HepG2 (cell line): ENCODE data around the gene OR8B4. TPM values are rescaled to one million over a fixed set of nuclear protein-coding genes. Genes with fewer than 3 reads are reported as not detected.

Experiments used
- ATAC-seq: fragments of 200-7000 bp; cut with Tn5 transposase; 3 replicates; pipeline ENCODE4 v1.9.1; 2020; ENCODE audit warnings: mild to moderate bottlenecking, moderate library complexity
- BruUV-seq: library from RNA; stranded (reverse); fragments of 400-500 nt; replicated peaks from 2 replicates; lab custom pipeline; 2021; lab: Mats Ljungman, UMichigan
- CTCF ChIA-PET: fragments of 300-600 bp; formaldehyde crosslinking; extraction: SDS; loops from one replicate; lab custom pipeline; 2021; ENCODE audit warnings: low total read pairs, inconsistent platforms, low intra/inter-chr PET ratio; lab: Yijun Ruan, JAX
- POLR2A ChIA-PET: fragments of 350-600 bp; sonication (Branson Sonifier 250); formaldehyde crosslinking; loops from one replicate; lab custom pipeline; 2020; ENCODE audit warnings: antibody characterized with exemption, inconsistent platforms; lab: Yijun Ruan, JAX
- DNase-seq: peaks from one replicate; pipeline ENCODE4 v3.0.0-alpha.2; 2015; ENCODE audit warnings: low spot score
- FAIRE-seq: peaks from 3 replicates; lab custom pipeline; 2011; peaks lifted over from hg19 to GRCh38; lab: Jason Lieb, UNC
- H2AFZ ChIP-seq: one replicate; pipeline ENCODE4 v1.6.1; 2011; ENCODE audit warnings: low read length, inconsistent platforms
- H3K27ac ChIP-seq: fragments of 300-600 bp; 3 replicates; pipeline ENCODE4 v1.8.0; 2011; ENCODE audit warnings: mixed run types, mild to moderate bottlenecking, mixed read lengths, low read length, inconsistent platforms; ENCODE audit not compliant: insufficient read depth; ENCODE audit errors: extremely low read length
- H3K27me3 ChIP-seq, 2 experiments: fragments of 200-600 bp in 1 of 2; 2 replicates in 1 of 2; 3 replicates in 1 of 2; pipeline versions ENCODE4 v1.6.0 to v1.8.0; 2011; ENCODE audit warnings: low read length in 2 of 2, mild to moderate bottlenecking in 2 of 2, moderate library complexity in 2 of 2, inconsistent platforms in 1 of 2; ENCODE audit not compliant: insufficient read depth in 2 of 2, control insufficient read depth in 1 of 2
- H3K36me3 ChIP-seq, 2 experiments: fragments of 200-600 bp in 1 of 2; replicated peaks in 1 of 2; 2 replicates in 1 of 2; 3 replicates in 1 of 2; pipeline versions ENCODE4 v1.5.1 to v1.8.0; 2011; ENCODE audit warnings: low read length in 2 of 2, inconsistent platforms in 1 of 2; ENCODE audit not compliant: insufficient read depth in 2 of 2, control insufficient read depth in 1 of 2
- H3K4me1 ChIP-seq: 2 replicates; pipeline ENCODE4 v1.5.1; 2012; ENCODE audit warnings: low read length, inconsistent platforms; ENCODE audit not compliant: insufficient read depth
- H3K4me2 ChIP-seq: 2 replicates; pipeline ENCODE4 v1.6.0; 2011; ENCODE audit warnings: low read depth, low read length, inconsistent platforms
- H3K4me3 ChIP-seq, 3 experiments: fragments of 200-600 bp in 1 of 3; sonication (generic), shearing (Covaris generic) in 1 of 3; replicated peaks in 1 of 3; 2 replicates each; pipeline ENCODE4 v1.5.1; 2011 to 2016; ENCODE audit warnings: low read length in 3 of 3, inconsistent platforms in 2 of 3, low read depth in 2 of 3, mild to moderate bottlenecking in 2 of 3, control low read depth in 1 of 3, mixed read lengths in 1 of 3; ENCODE audit not compliant: insufficient read depth in 1 of 3
- H3K79me2 ChIP-seq: one replicate; pipeline ENCODE4 v1.6.1; 2011; ENCODE audit warnings: low read length, inconsistent platforms; ENCODE audit not compliant: insufficient read depth
- H3K9ac ChIP-seq: 2 replicates; pipeline ENCODE4 v1.6.0; 2011; ENCODE audit warnings: mild to moderate bottlenecking, low read depth, low read length, inconsistent platforms; ENCODE audit not compliant: insufficient read depth
- H3K9me3 ChIP-seq: 2 replicates; pipeline ENCODE4 v1.5.1; 2012; ENCODE audit warnings: mild to moderate bottlenecking, low read length
- H4K20me1 ChIP-seq: 2 replicates; pipeline ENCODE4 v1.6.0; 2011; ENCODE audit warnings: inconsistent platforms, mild to moderate bottlenecking, low read length, moderate library complexity; ENCODE audit not compliant: insufficient read depth
- HDAC2 ChIP-seq: sonication (generic); formaldehyde crosslinking; IDR thresholded peaks from 2 replicates; pipeline ENCODE4 v1.4.0; 2020; ENCODE audit warnings: missing genetic modification reagents
- HOXA9 ChIP-seq: sonication (generic); formaldehyde crosslinking; IDR thresholded peaks from 2 replicates; pipeline ENCODE4 v1.8.1; 2022; ENCODE audit warnings: missing genetic modification reagents, mild to moderate bottlenecking, moderate library complexity, borderline replicate concordance
- ISL2 ChIP-seq: sonication (generic); formaldehyde crosslinking; IDR thresholded peaks from 2 replicates; pipeline ENCODE4 v1.5.0; 2020; ENCODE audit warnings: missing genetic modification reagents
- KDM3A ChIP-seq: IDR thresholded peaks from 2 replicates; pipeline ENCODE4 v1.6.1; 2018; ENCODE audit warnings: low read depth, missing compliant biosample characterization
- MTA1 ChIP-seq: sonication (generic); formaldehyde crosslinking; IDR thresholded peaks from 2 replicates; pipeline ENCODE4 v1.4.0; 2020; ENCODE audit warnings: missing genetic modification reagents, mild to moderate bottlenecking, borderline replicate concordance
- NFKB2 ChIP-seq: sonication (generic); formaldehyde crosslinking; IDR thresholded peaks from 2 replicates; pipeline ENCODE4 v1.4.0; 2020; ENCODE audit warnings: missing genetic modification reagents, borderline replicate concordance
- PHB2 ChIP-seq: fragments of 450-650 bp; IDR thresholded peaks from 2 replicates; pipeline ENCODE4 v1.6.1; 2018; ENCODE audit not compliant: partially characterized antibody
- YEATS2 ChIP-seq: sonication (generic); formaldehyde crosslinking; IDR thresholded peaks from 2 replicates; pipeline ENCODE4 v1.4.0; 2020; ENCODE audit warnings: missing genetic modification reagents, borderline replicate concordance
- ZBTB20 ChIP-seq: sonication (generic); formaldehyde crosslinking; IDR thresholded peaks from 2 replicates; pipeline ENCODE4 v1.8.1; 2023; ENCODE audit warnings: missing genetic modification reagents, low read depth, mild to moderate bottlenecking, borderline replicate concordance
- ZFP36L2 ChIP-seq: sonication (generic); formaldehyde crosslinking; IDR thresholded peaks from 2 replicates; pipeline ENCODE4 v1.4.0; 2020; ENCODE audit warnings: missing genetic modification reagents
- ZNF44 ChIP-seq: sonication (generic); formaldehyde crosslinking; IDR thresholded peaks from 2 replicates; pipeline ENCODE4 v1.5.1; 2020; ENCODE audit warnings: mild to moderate bottlenecking, missing genetic modification reagents
- ZNF451 ChIP-seq: sonication (generic); formaldehyde crosslinking; IDR thresholded peaks from 2 replicates; pipeline ENCODE4 v1.5.0; 2020; ENCODE audit warnings: mild to moderate bottlenecking, missing genetic modification reagents
- ZNF782 ChIP-seq: sonication (generic); formaldehyde crosslinking; IDR thresholded peaks from 2 replicates; pipeline ENCODE4 v1.4.0; 2020; ENCODE audit warnings: missing genetic modification reagents, mild to moderate bottlenecking, borderline replicate concordance
- ZNF878 ChIP-seq: sonication (generic); formaldehyde crosslinking; IDR thresholded peaks from 2 replicates; pipeline ENCODE4 v1.8.1; 2023; ENCODE audit warnings: mild to moderate bottlenecking, missing genetic modification reagents, moderate library complexity
- WGBS: methylation state at CpG from one replicate; pipeline ENCODE4 v1.1.6; 2017; ENCODE audit warnings: low lambda C conversion rate; 5-methylcytosine and 5-hydroxymethylcytosine counted together
- in situ Hi-C: cut with HindIII; loops from 2 replicates; pipeline ENCODE4 v1.10.0; 2017; ENCODE audit warnings: low pct_unique_long_range_greater_than_20kb; ENCODE audit not compliant: extremely low pct_ligation_motif_present
- intact Hi-C: fragments of 100-400 bp; cut with micrococcal nuclease; formaldehyde crosslinking; loops from one replicate; pipeline ENCODE4 v1.10.0; 2022; ENCODE audit not compliant: unreplicated experiment
- polyA plus RNA-seq, 8 experiments: library from polyadenylated mRNA; depleted of rRNA in 3 of 8; stranded (reverse) in 7 of 8; unstranded in 1 of 8; fragments of >200 nt; fragmentation: Illumina TruSeq in 4 of 8; extraction: Trizol in 4 of 8; gene quantifications; 2 replicates each; pipeline versions ENCODE4 v1.2.1 to v1.2.3, GENCODE V29; 2011 to 2016; ENCODE audit warnings: low read depth in 4 of 8, missing spikeins in 1 of 8, mixed read lengths in 1 of 8; ENCODE audit not compliant: insufficient read depth in 1 of 8
- total RNA-seq, 5 experiments: library from RNA; depleted of rRNA; stranded (reverse); fragments of >200 nt; fragmentation: Illumina TruSeq; extraction: Trizol; gene quantifications; 2 replicates each; pipeline ENCODE4 v1.2.3, GENCODE V29; 2016; ENCODE audit warnings: low read depth in 1 of 5
- TF ChIP-seq, protein P1 (sequence below): sonication (generic); formaldehyde crosslinking; IDR thresholded peaks from 2 replicates; pipeline ENCODE4 v1.4.0; 2020; ENCODE audit warnings: mild to moderate bottlenecking, missing genetic modification reagents, borderline replicate concordance
- TF ChIP-seq, protein P2 (sequence below): sonication (generic); formaldehyde crosslinking; IDR thresholded peaks from 2 replicates; pipeline ENCODE4 v1.4.0; 2020; ENCODE audit warnings: missing genetic modification reagents
- TF ChIP-seq, protein P3 (sequence below): sonication (generic); formaldehyde crosslinking; IDR thresholded peaks from 2 replicates; pipeline ENCODE4 v1.4.0; 2020; ENCODE audit warnings: missing genetic modification reagents

Gene OR8B4
- total and polyA plus RNA-seq, 2 of the 13 experiments (the other 11 are each of a cell fraction or from before 2014, with no cell fraction given) = not detected

DNA sequence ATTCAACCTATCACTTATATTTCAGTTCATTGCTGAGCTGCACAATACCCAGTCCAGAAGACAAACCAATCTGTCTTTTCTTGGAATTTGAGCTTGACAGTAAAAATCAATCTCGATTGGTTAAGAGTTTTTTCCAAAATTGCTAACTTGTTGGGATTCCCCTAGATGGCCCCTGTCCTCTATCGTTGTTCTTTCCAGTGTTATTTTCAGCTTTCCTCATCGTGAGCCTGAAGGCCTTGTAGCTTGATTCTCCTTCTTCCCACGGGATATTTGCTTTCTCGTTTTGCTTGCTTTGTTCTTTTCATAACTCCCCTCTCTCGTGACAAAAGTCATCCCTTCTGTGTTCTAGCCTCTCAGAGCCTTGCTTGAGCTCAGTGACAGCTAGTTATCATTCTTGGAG, 17.8 kb upstream of the OR8B4 start:
- Histone ChIP-seq H3K79me2 (no peaks in the 10 kb centered on the region), H3K4me3 (no peak overlapping the region), H3K9me3 (no peaks in the 10 kb centered on the region), H3K4me1 (no peaks in the 10 kb centered on the region), H3K9ac (no peak overlapping the region), H4K20me1 (no peaks in the 10 kb centered on the region), H3K36me3 (no peaks in the 10 kb centered on the region), H3K27ac (no peak overlapping the region), H3K4me2 (no peak overlapping the region), H3K27me3 (0 out of 5 replicates have a peak, but pooled peaks cover 0 to 7% of the 10 kb centered on the region in 2 experiments), H2AFZ (no peak overlapping the region)
- in situ Hi-C loops = no loop called here
- intact Hi-C loops = no loop called here
- ChIA-PET CTCF (no interaction called here), POLR2A (no interaction called here)
- under 1% methylated on average over 6 of the region's 6 CpGs for WGBS
- TF ChIP-seq, protein P1, sequence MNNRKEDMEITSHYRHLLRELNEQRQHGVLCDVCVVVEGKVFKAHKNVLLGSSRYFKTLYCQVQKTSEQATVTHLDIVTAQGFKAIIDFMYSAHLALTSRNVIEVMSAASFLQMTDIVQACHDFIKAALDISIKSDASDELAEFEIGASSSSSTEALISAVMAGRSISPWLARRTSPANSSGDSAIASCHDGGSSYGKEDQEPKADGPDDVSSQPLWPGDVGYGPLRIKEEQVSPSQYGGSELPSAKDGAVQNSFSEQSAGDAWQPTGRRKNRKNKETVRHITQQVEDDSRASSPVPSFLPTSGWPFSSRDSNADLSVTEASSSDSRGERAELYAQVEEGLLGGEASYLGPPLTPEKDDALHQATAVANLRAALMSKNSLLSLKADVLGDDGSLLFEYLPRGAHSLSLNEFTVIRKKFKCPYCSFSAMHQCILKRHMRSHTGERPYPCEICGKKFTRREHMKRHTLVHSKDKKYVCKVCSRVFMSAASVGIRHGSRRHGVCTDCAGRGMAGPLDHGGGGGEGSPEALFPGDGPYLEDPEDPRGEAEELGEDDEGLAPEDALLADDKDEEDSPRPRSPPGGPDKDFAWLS (CRISPR knock-in tag) = no peak
- TF ChIP-seq HOXA9 (CRISPR knock-in tag) (no peak), HDAC2 (CRISPR knock-in tag) (no peak), PHB2 (no peak), YEATS2 (no peak), ZNF878 (CRISPR knock-in tag) (no peak), ZFP36L2 (CRISPR knock-in tag) (no peak), ZNF44 (CRISPR knock-in tag) (no peak), NFKB2 (CRISPR knock-in tag) (no peak), ZNF451 (no peak), KDM3A (CRISPR knock-in tag) (no peak), ZBTB20 (CRISPR knock-in tag) (no peak), ZNF782 (CRISPR knock-in tag) (no peak), MTA1 (CRISPR knock-in tag) (no peak), ISL2 (CRISPR knock-in tag) (no peak)
- TF ChIP-seq, protein P2, sequence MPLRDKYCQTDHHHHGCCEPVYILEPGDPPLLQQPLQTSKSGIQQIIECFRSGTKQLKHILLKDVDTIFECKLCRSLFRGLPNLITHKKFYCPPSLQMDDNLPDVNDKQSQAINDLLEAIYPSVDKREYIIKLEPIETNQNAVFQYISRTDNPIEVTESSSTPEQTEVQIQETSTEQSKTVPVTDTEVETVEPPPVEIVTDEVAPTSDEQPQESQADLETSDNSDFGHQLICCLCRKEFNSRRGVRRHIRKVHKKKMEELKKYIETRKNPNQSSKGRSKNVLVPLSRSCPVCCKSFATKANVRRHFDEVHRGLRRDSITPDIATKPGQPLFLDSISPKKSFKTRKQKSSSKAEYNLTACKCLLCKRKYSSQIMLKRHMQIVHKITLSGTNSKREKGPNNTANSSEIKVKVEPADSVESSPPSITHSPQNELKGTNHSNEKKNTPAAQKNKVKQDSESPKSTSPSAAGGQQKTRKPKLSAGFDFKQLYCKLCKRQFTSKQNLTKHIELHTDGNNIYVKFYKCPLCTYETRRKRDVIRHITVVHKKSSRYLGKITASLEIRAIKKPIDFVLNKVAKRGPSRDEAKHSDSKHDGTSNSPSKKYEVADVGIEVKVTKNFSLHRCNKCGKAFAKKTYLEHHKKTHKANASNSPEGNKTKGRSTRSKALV (CRISPR knock-in tag) = no peak
- TF ChIP-seq, protein P3, sequence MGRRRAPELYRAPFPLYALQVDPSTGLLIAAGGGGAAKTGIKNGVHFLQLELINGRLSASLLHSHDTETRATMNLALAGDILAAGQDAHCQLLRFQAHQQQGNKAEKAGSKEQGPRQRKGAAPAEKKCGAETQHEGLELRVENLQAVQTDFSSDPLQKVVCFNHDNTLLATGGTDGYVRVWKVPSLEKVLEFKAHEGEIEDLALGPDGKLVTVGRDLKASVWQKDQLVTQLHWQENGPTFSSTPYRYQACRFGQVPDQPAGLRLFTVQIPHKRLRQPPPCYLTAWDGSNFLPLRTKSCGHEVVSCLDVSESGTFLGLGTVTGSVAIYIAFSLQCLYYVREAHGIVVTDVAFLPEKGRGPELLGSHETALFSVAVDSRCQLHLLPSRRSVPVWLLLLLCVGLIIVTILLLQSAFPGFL (CRISPR knock-in tag) = no peak
- no peak for DNase-seq
- no peak for FAIRE-seq
- no peak for ATAC-seq
- BruUV-seq = no TSS peak
